Mucosa of rectum (tissue), 2 donors: ENCODE measurements around the gene NRXN3.

ENCODE experiments used
- H3K27ac ChIP-seq, 2 donors: one replicate each; pipeline ENCODE4 v1.7.0; 2013; ENCODE audit warnings: inconsistent platforms in 2 of 2, low read depth in 2 of 2, low read length in 2 of 2
- H3K27me3 ChIP-seq, 2 donors: one replicate each; pipeline ENCODE4 v1.7.0; 2013; ENCODE audit warnings: low read length in 2 of 2; ENCODE audit not compliant: control insufficient read depth in 2 of 2, insufficient read depth in 2 of 2
- H3K36me3 ChIP-seq, 2 donors: one replicate each; pipeline ENCODE4 v1.7.0; 2013; ENCODE audit warnings: low read length in 2 of 2; ENCODE audit not compliant: control insufficient read depth in 2 of 2, insufficient read depth in 2 of 2
- H3K4me1 ChIP-seq, 2 donors: one replicate each; pipeline ENCODE4 v1.7.0; 2013; ENCODE audit warnings: low read length in 2 of 2, mild to moderate bottlenecking in 1 of 2; ENCODE audit not compliant: control insufficient read depth in 2 of 2, insufficient read depth in 2 of 2
- H3K4me3 ChIP-seq, 2 donors: one replicate each; pipeline ENCODE4 v1.7.0; 2013; ENCODE audit warnings: low read length in 2 of 2
- H3K9ac ChIP-seq, 2 donors: one replicate each; pipeline ENCODE4 v1.7.0; 2013; ENCODE audit warnings: low read length in 2 of 2, low read depth in 1 of 2, mild to moderate bottlenecking in 1 of 2
- H3K9me3 ChIP-seq, 2 donors: one replicate each; pipeline ENCODE4 v1.7.0; 2013; ENCODE audit warnings: low read length in 2 of 2; ENCODE audit not compliant: control insufficient read depth in 2 of 2
- donor health status: healthy.
- donor health status: Normal muscosa, but diverticular disease.

Gene NRXN3

DNA sequence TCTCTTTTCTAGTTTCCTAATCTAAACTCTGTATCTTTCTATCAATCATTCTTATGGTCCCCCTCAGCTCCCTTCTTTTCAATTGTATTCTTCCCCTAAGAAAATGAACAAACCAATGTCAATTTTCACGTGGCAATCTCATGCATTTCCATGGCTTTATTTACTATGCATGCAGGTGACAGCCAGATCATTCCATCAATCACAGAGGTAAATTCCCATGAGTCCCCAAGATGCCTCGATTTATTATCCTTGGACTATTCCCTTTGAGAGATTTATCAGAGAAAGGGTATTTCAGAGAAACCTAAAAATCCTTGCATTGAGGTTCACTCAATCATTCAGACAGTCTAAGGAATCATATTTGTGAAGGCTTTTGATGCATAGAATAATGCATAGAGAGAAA, 1739.9 kb downstream of the NRXN3 start:
- H3K9me3 ChIP-seq: no peaks in the 10 kb centered on the region
- no peaks in the 10 kb centered on the region for H3K27me3 ChIP-seq
- no peak overlapping the region for H3K27ac ChIP-seq
- H3K4me3 ChIP-seq: no peak overlapping the region
- H3K9ac ChIP-seq: no peak overlapping the region
- no peaks in the 10 kb centered on the region for H3K4me1 ChIP-seq
- H3K36me3 ChIP-seq: no peaks in the 10 kb centered on the region

DNA sequence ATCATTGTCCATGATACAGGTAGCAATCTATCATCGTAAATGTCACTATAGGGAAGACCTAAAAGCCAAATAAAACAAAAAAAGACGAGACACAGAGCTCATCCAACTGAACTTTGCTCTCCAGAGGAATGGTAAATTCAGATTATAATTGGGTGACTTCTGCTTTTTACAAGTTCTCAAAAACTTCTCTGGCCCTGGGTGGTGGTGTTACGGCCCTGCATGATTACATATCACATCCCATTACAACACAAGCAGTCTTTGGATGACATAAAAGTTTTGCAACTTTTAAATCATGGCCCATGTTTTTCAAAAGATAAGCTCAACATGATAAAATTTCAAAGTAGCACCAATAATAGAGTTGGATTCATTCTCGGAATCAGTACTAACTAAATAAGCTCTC, 1741.6 kb downstream of the NRXN3 start:
- Histone ChIP-seq H3K9ac (no peak overlapping the region), H3K4me1 (no peaks in the 10 kb centered on the region), H3K27ac (no peak overlapping the region), H3K9me3 (no peaks in the 10 kb centered on the region), H3K27me3 (no peaks in the 10 kb centered on the region), H3K4me3 (no peak overlapping the region), H3K36me3 (no peaks in the 10 kb centered on the region)

DNA sequence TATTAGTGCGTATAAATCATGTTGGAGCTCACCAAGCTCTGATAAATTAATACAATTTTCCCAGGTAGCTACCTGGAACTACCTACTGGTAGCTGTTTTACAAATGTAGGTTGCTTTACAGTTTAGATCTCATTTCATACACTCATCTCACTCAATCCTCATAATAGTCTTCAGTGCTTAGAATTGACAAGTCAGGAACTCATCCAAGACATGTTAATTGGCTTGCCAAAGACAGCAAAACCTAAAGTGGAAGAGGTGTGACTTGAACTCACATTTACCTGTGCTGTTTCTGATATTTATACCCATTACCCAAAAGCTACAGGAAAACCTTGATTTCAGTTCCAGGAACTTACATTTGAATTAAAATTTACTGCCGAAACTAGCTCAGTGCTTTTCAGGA, 1744.4 kb downstream of the NRXN3 start:
- Histone ChIP-seq H3K4me3 (no peak overlapping the region), H3K9ac (no peak overlapping the region), H3K9me3 (no peaks in the 10 kb centered on the region), H3K27ac (no peak overlapping the region), H3K27me3 (no peaks in the 10 kb centered on the region), H3K36me3 (no peaks in the 10 kb centered on the region), H3K4me1 (no peaks in the 10 kb centered on the region)

DNA sequence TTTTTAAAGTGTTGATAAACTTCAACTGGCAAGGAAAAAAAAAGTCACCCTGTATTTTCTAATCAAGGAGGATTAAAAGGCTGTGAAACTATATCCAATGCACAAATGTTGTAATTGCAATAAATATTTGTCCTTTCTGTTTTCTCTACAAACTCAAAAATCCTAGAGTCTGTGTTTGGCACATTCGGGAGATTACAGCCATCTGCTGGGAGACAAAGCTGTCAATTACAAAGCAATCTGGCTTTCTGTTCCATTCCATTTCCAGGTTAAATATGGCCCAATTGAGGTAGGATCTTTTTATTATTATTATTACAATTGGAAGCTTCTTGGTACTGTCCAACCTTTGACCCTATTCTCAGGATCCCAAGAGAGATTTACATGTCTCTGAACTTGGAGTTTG, 1745.2 kb downstream of the NRXN3 start:
- Histone ChIP-seq H3K27me3 (no peaks in the 10 kb centered on the region), H3K4me1 (no peaks in the 10 kb centered on the region), H3K27ac (no peak overlapping the region), H3K4me3 (no peak overlapping the region), H3K36me3 (no peaks in the 10 kb centered on the region), H3K9ac (no peak overlapping the region), H3K9me3 (no peaks in the 10 kb centered on the region)

DNA sequence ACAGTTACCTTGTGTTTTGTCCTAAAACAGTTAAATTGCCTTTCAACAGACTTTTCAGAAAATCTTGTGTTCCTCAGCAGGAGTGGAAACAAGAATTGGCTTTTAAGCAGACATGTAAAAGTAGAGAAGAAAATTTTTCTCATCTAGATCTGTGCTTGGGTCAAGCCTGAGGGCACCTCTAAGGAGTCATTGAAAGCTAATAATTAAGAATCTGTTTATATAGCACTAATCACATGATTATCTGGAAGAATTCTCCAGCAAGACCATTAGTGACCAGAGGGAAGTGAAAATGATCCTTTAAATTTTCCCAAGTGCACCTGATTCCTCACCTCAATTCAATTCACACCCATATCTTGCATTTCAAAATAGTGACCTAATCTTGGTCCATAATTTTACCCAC, 1746.1 kb downstream of the NRXN3 start:
- Histone ChIP-seq H3K9ac (no peak overlapping the region), H3K27me3 (no peaks in the 10 kb centered on the region), H3K27ac (no peak overlapping the region)

DNA sequence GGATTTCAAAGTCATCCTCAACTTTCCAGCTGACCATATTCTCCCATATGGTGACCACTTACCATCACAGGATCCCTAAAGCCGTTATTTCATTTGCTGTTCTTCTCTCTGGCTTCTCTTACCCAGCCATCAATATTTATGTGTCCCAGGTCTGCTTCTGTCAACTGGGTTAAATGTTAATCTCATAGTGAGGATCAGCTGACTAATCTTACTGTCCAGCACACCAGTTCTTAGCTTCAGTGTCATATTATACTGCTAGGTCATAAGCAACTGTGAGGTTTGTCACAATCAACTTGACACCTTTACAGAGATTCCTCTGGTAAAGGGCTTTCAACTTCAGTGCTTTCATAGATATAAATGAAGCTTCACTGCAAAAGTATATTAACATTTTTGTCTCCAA, 1746.7 kb downstream of the NRXN3 start:
- H3K9ac ChIP-seq: no peak overlapping the region
- no peak overlapping the region for H3K27ac ChIP-seq
- H3K9me3 ChIP-seq: no peaks in the 10 kb centered on the region
- H3K36me3 ChIP-seq: no peaks in the 10 kb centered on the region
- H3K27me3 ChIP-seq: no peaks in the 10 kb centered on the region
- H3K4me3 ChIP-seq: no peak overlapping the region
- H3K4me1 ChIP-seq: no peaks in the 10 kb centered on the region

More for the DNA sequence above, 1746.1 kb downstream of the NRXN3 start:
- Histone ChIP-seq H3K36me3 (no peaks in the 10 kb centered on the region), H3K9me3 (no peaks in the 10 kb centered on the region), H3K4me3 (no peak overlapping the region), H3K4me1 (no peaks in the 10 kb centered on the region)
